MCF 10A (cell line): Measurements from ENCODE around the gene PDXDC1. TPM values are rescaled to one million over a fixed set of nuclear protein-coding genes. Genes with fewer than 3 reads are reported as not detected.
A peak's percentile ranks its signal among the peaks of the same experiment; 100 is the strongest.
"Not testable (repeated sequence)": the region's sequence is repeated elsewhere in the genome, so short reads cannot be mapped to it uniquely, and the experiment has no call there.

ENCODE experiments used
- BruUV-seq: library from RNA; stranded (reverse); fragments of 400-500 nt; replicated peaks from 2 replicates; lab custom pipeline; 2021; lab: Mats Ljungman, UMichigan
- CTCF ChIA-PET: fragments of 300-600 bp; sonication (Branson Sonifier 250); formaldehyde crosslinking; extraction: SDS; loops from one replicate; lab custom pipeline; 2021; ENCODE audit warnings: antibody characterized with exemption, inconsistent platforms; lab: Yijun Ruan, JAX
- POLR2A ChIA-PET: fragments of 300-600, 350-650 bp; sonication (Branson Sonifier 250); formaldehyde crosslinking; extraction: SDS; loops from one replicate; lab custom pipeline; 2020; ENCODE audit warnings: antibody characterized with exemption, inconsistent platforms; lab: Yijun Ruan, JAX
- DNase-seq: peaks from one replicate; pipeline ENCODE4 v3.0.0-alpha.2; 2018; ENCODE audit not compliant: unreplicated experiment
- H3K27ac Mint-ChIP-seq: one replicate; pipeline ENCODE4 v1.8.0; 2022; ENCODE audit warnings: mild to moderate bottlenecking, low read depth, mixed read lengths; ENCODE audit not compliant: unreplicated experiment
- H3K27me3 Mint-ChIP-seq: one replicate; pipeline ENCODE4 v1.8.0; 2022; ENCODE audit warnings: mixed read lengths; ENCODE audit not compliant: insufficient read depth, unreplicated experiment
- H3K36me3 Mint-ChIP-seq: one replicate; pipeline ENCODE4 v1.8.0; 2022; ENCODE audit warnings: mild to moderate bottlenecking, moderate library complexity, mixed read lengths; ENCODE audit not compliant: insufficient read depth, unreplicated experiment
- H3K4me1 Mint-ChIP-seq: one replicate; pipeline ENCODE4 v1.8.0; 2022; ENCODE audit warnings: mixed read lengths; ENCODE audit not compliant: insufficient read depth, unreplicated experiment
- H3K4me3 Mint-ChIP-seq: one replicate; pipeline ENCODE4 v1.8.0; 2022; ENCODE audit warnings: mild to moderate bottlenecking, moderate library complexity, mixed read lengths; ENCODE audit not compliant: unreplicated experiment
- H3K9me3 Mint-ChIP-seq: one replicate; pipeline ENCODE4 v1.8.0; 2022; ENCODE audit warnings: mixed read lengths; ENCODE audit not compliant: unreplicated experiment
- CTCF ChIP-seq: fragments of 200-600 bp; IDR thresholded peaks from one replicate; pipeline ENCODE4 v1.8.0; 2022; ENCODE audit warnings: antibody characterized with exemption, mild to moderate bottlenecking; ENCODE audit not compliant: unreplicated experiment
- intact Hi-C: fragments of 100-400 bp; cut with micrococcal nuclease; formaldehyde crosslinking; loops from 2 replicates; pipeline ENCODE4 v1.14.1; 2022
- total RNA-seq: library from RNA; stranded (reverse); gene quantifications from 2 replicates; pipeline ENCODE4 v1.2.3, GENCODE V29; 2022

Gene PDXDC1
- total RNA-seq, 1 experiment from 2014 or later = 70.7 TPM

- Mint-ChIP-seq H3K36me3 (peaks cover 71% of the 10 kb centered on the region), H3K27ac (peak overlapping the region; percentile 39), H3K4me3 (no peak overlapping the region), H3K4me1 (no peaks in the 10 kb centered on the region), H3K27me3 (no peaks in the 10 kb centered on the region), H3K9me3 (no peaks in the 10 kb centered on the region)
- BruUV-seq = no TSS peak
- ChIA-PET POLR2A (interaction anchor here (0.7 to 1.9 kb wide), 4 partner anchors 8 to 49 kb away, joined by 3 to 8 read pairs (median 5); no protein-coding TSS in a partner anchor), CTCF (interaction anchor here (0.6 to 0.8 kb wide), 3 partner anchors 11 to 523 kb away, joined by 3 to 4 read pairs (median 3); no protein-coding TSS in a partner anchor)
- peak; percentile 55 for DNase-seq
- TF ChIP-seq CTCF = no peak
- intact Hi-C loops = no loop called here
Observed at GRCh38 chr16:15041271-15042004, 66.6 kb downstream of the PDXDC1 start.

GRCh38 chr16:15043344-15043743 is 68.5 kb downstream of the PDXDC1 start:
- Mint-ChIP-seq H3K36me3 (peaks cover 57% of the 10 kb centered on the region), H3K4me3 (no peak overlapping the region), H3K4me1 (no peaks in the 10 kb centered on the region), H3K27me3 (no peaks in the 10 kb centered on the region), H3K9me3 (no peaks in the 10 kb centered on the region), H3K27ac (no peak overlapping the region)
- POLR2A ChIA-PET = interaction anchor here (0.7 kb wide), 1 partner anchor 18 kb away, joined by 3 read pairs; no protein-coding TSS in a partner anchor
- CTCF ChIA-PET = no interaction called here
- DNase-seq = peak; percentile 45
- BruUV-seq = no TSS peak
- TF ChIP-seq CTCF = no peak
- intact Hi-C loops = no loop called here

- Mint-ChIP-seq H3K4me1 (no peaks in the 10 kb centered on the region), H3K9me3 (no peaks in the 10 kb centered on the region)
- POLR2A ChIA-PET = no interaction called here
Observed at GRCh38 chr16:15044286-15044685, 69.5 kb downstream of the PDXDC1 start.

GRCh38 chr16:15045270-15045669 is 70.4 kb downstream of the PDXDC1 start:
- Mint-ChIP-seq H3K36me3 (peaks cover 38% of the 10 kb centered on the region), H3K27ac (peak overlapping the region; percentile 59)
- DNase-seq, H3K27me3 Mint-ChIP-seq, intact Hi-C loops, POLR2A ChIA-PET, H3K4me1 Mint-ChIP-seq, BruUV-seq, H3K4me3 Mint-ChIP-seq, H3K9me3 Mint-ChIP-seq: not testable (repeated sequence)
- CTCF ChIA-PET = interaction anchor here (0.6 to 1.9 kb wide), 2 partner anchors 14 to 397 kb away, joined by 4 to 7 read pairs; no protein-coding TSS in a partner anchor

More at GRCh38 chr16:15044286-15044685, 69.5 kb downstream of the PDXDC1 start:
- intact Hi-C loops = no loop called here
- H3K27ac Mint-ChIP-seq = no peak overlapping the region
- H3K36me3 Mint-ChIP-seq = peaks cover 48% of the 10 kb centered on the region
- CTCF ChIA-PET = interaction anchor here (0.9 to 1.9 kb wide), 3 partner anchors 9 to 29 kb away, joined by 3 to 7 read pairs (median 4); no protein-coding TSS in a partner anchor
- no peak overlapping the region for H3K4me3 Mint-ChIP-seq
- BruUV-seq = no TSS peak
- DNase-seq = no peak
- no peak for TF ChIP-seq CTCF
- no peaks in the 10 kb centered on the region for H3K27me3 Mint-ChIP-seq
